Renal cortical epithelial cell (primary cell): Measurements from ENCODE around the gene KLF6. TPM values are rescaled to one million over a fixed set of nuclear protein-coding genes. Genes with fewer than 3 reads are reported as not detected.

Experiments
- DNase-seq: peaks from one replicate; pipeline ENCODE4 v3.0.0-alpha.2; 2011; ENCODE audit warnings: low read depth
- total RNA-seq: library from RNA; depleted of rRNA; stranded (reverse); fragments of >200 nt; gene quantifications from 2 replicates; pipeline ENCODE4 v1.2.3, GENCODE V29; 2014

KLF6 gene
- total RNA-seq: 112 and 126 TPM in 2 replicates

- no peak for DNase-seq
Observed at GRCh38 chr10:3784510-3785250, at the start of gene KLF6. Gene KLF6, minus strand, starts transcription at chr10:3785209. Its CDS starts 195 bp downstream, at chr10:3785014.

GRCh38 chr10:3834404-3834803 is 49.4 kb upstream of the KLF6 start:
- DNase-seq: no peak

GRCh38 chr10:3833046-3833445 is 48.0 kb upstream of the KLF6 start:
- DNase-seq: no peak

- no peak for DNase-seq
Observed at GRCh38 chr10:3832022-3832786, 47.2 kb upstream of the KLF6 start.

GRCh38 chr10:3831608-3832007 is 46.6 kb upstream of the KLF6 start:
- DNase-seq: no peak

GRCh38 chr10:3830946-3831345 is 45.9 kb upstream of the KLF6 start:
- DNase-seq: no peak

GRCh38 chr10:3829156-3830050 is 44.4 kb upstream of the KLF6 start:
- no peak for DNase-seq

GRCh38 chr10:3828404-3829155 is 43.6 kb upstream of the KLF6 start:
- peak; percentile 84 for DNase-seq

GRCh38 chr10:3827768-3828403 is 42.9 kb upstream of the KLF6 start:
- DNase-seq: no peak

GRCh38 chr10:3827266-3827665 is 42.3 kb upstream of the KLF6 start:
- no peak for DNase-seq

GRCh38 chr10:3825862-3826351 is 40.9 kb upstream of the KLF6 start:
- DNase-seq: no peak

- peak; percentile 70 for DNase-seq
Observed at GRCh38 chr10:3825244-3825643, 40.2 kb upstream of the KLF6 start.

- no peak for DNase-seq
Observed at GRCh38 chr10:3822541-3823330, 37.7 kb upstream of the KLF6 start.

- no peak for DNase-seq
Observed at GRCh38 chr10:3820255-3820654, 35.2 kb upstream of the KLF6 start.

GRCh38 chr10:3816995-3817394 is 32.0 kb upstream of the KLF6 start:
- DNase-seq: no peak

GRCh38 chr10:3814838-3815220 is 29.8 kb upstream of the KLF6 start:
- DNase-seq: no peak

- DNase-seq: no peak
Observed at GRCh38 chr10:3813986-3814837, 29.2 kb upstream of the KLF6 start.

- DNase-seq: no peak
Observed at GRCh38 chr10:3813267-3813666, 28.3 kb upstream of the KLF6 start.

GRCh38 chr10:3812141-3812540 is 27.1 kb upstream of the KLF6 start:
- no peak for DNase-seq
